RWPE2 (cell line): ENCODE results near the gene OSBP.

Experiments
- ATAC-seq: fragments of 200-7000 bp; cut with Tn5 transposase; 3 replicates; pipeline ENCODE4 v1.9.1; 2021; ENCODE audit warnings: low read depth
- DNase-seq: peaks from one replicate; pipeline ENCODE4 v3.0.0-alpha.2; 2020; ENCODE audit warnings: low spot score
- H3K27ac ChIP-seq: fragments of 450-650 bp; 2 replicates; pipeline ENCODE4 v1.5.1; 2017; ENCODE audit warnings: mild to moderate bottlenecking; ENCODE audit not compliant: poor library complexity, severe bottlenecking
- H3K27me3 ChIP-seq: fragments of 250-450 bp; sonication (Bioruptor Pico); 2 replicates; pipeline ENCODE4 v1.5.1; 2021; ENCODE audit warnings: mild to moderate bottlenecking, moderate library complexity; ENCODE audit not compliant: insufficient read depth, poor library complexity, severe bottlenecking
- H3K36me3 ChIP-seq: fragments of 250-450 bp; sonication (Bioruptor Pico); 2 replicates; pipeline ENCODE4 v1.5.1; 2020; ENCODE audit warnings: low read depth, mild to moderate bottlenecking, moderate library complexity
- H3K4me1 ChIP-seq: fragments of 250-450 bp; sonication (Bioruptor Pico); 2 replicates; pipeline ENCODE4 v1.5.1; 2021; ENCODE audit warnings: mild to moderate bottlenecking, moderate library complexity; ENCODE audit not compliant: insufficient read depth, poor library complexity, severe bottlenecking
- H3K4me3 ChIP-seq: fragments of 250-450 bp; sonication (Bioruptor Pico); 2 replicates; pipeline ENCODE4 v1.5.1; 2021; ENCODE audit warnings: mild to moderate bottlenecking, moderate library complexity; ENCODE audit not compliant: severe bottlenecking
- H3K9me3 ChIP-seq: fragments of 250-450 bp; sonication (Bioruptor Pico); 2 replicates; pipeline ENCODE4 v1.5.1; 2021; ENCODE audit warnings: mild to moderate bottlenecking, moderate library complexity; ENCODE audit not compliant: severe bottlenecking
- TF ChIP-seq, protein P1 (sequence below): fragments of 450-650 bp; IDR thresholded peaks from one replicate; pipeline ENCODE4 v1.5.1; 2017; ENCODE audit warnings: mild to moderate bottlenecking, moderate library complexity; ENCODE audit not compliant: poor library complexity, severe bottlenecking

Gene OSBP

GRCh38 chr11:59615637-59616395 is at the start of gene OSBP:
Gene OSBP (minus strand): TSS chr11:59615774. CDS start chr11:59615664, 110 bp downstream.
- TF ChIP-seq, protein P1, sequence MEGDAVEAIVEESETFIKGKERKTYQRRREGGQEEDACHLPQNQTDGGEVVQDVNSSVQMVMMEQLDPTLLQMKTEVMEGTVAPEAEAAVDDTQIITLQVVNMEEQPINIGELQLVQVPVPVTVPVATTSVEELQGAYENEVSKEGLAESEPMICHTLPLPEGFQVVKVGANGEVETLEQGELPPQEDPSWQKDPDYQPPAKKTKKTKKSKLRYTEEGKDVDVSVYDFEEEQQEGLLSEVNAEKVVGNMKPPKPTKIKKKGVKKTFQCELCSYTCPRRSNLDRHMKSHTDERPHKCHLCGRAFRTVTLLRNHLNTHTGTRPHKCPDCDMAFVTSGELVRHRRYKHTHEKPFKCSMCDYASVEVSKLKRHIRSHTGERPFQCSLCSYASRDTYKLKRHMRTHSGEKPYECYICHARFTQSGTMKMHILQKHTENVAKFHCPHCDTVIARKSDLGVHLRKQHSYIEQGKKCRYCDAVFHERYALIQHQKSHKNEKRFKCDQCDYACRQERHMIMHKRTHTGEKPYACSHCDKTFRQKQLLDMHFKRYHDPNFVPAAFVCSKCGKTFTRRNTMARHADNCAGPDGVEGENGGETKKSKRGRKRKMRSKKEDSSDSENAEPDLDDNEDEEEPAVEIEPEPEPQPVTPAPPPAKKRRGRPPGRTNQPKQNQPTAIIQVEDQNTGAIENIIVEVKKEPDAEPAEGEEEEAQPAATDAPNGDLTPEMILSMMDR: no peak
- H3K27me3 ChIP-seq: no peaks in the 10 kb centered on the region
- peak; percentile 99 for DNase-seq
- peak; percentile 89 for ATAC-seq
- H3K27ac ChIP-seq: peak within 1 kb of the TSS; percentile 59
- H3K36me3 ChIP-seq: peaks cover 30% of the 10 kb centered on the region
- peak within 1 kb of the TSS; percentile 79 for H3K4me3 ChIP-seq
- H3K9me3 ChIP-seq: no peaks in the 10 kb centered on the region
- H3K4me1 ChIP-seq: peaks cover 15% of the 10 kb centered on the region

- TF ChIP-seq, protein P1: no peak
- Histone ChIP-seq H3K4me3 (no peak overlapping the region), H3K4me1 (no peaks in the 10 kb centered on the region), H3K36me3 (peaks cover 100% of the 10 kb centered on the region), H3K27ac (no peak overlapping the region), H3K27me3 (no peaks in the 10 kb centered on the region), H3K9me3 (no peaks in the 10 kb centered on the region)
- no peak for DNase-seq
- no peak for ATAC-seq
Measured at GRCh38 chr11:59660621-59661020, 45.0 kb upstream of the OSBP start.

GRCh38 chr11:59659981-59660380 is 44.4 kb upstream of the OSBP start:
- H3K4me1 ChIP-seq: no peaks in the 10 kb centered on the region
- H3K27me3 ChIP-seq: no peaks in the 10 kb centered on the region
- no peak for ATAC-seq
- H3K36me3 ChIP-seq: peaks cover 100% of the 10 kb centered on the region
- TF ChIP-seq, protein P1: no peak
- DNase-seq: no peak
- no peak overlapping the region for H3K27ac ChIP-seq
- H3K9me3 ChIP-seq: no peaks in the 10 kb centered on the region
- no peak overlapping the region for H3K4me3 ChIP-seq

DNA sequence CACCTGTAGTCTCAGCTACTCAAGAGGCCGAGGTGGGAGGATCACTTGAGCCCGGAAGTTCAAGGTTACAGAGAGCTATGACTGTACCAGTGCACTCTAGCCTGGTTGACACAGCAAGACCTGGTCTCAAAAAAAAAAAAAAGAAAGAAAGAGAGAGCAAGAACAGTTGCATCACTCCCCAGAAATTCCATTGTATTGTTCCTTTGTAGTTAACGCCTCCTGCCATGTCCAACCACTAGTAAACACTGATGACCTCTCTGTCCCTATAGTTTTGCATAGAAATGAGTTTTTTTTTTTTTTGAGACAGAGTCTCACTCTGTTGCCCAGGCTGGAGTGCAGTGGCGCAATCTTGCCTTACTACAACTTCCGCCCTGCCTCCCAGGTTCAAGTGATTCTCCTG is 42.5 kb upstream of the OSBP start:
- DNase-seq: no peak
- no peak for ATAC-seq
- Histone ChIP-seq H3K4me3 (no peak overlapping the region), H3K36me3 (peaks cover 100% of the 10 kb centered on the region), H3K4me1 (no peaks in the 10 kb centered on the region), H3K27ac (no peak overlapping the region), H3K27me3 (no peaks in the 10 kb centered on the region), H3K9me3 (no peaks in the 10 kb centered on the region)
- TF ChIP-seq, protein P1: no peak

GRCh38 chr11:59654893-59655292 is 39.3 kb upstream of the OSBP start:
- no peak for ATAC-seq
- TF ChIP-seq, protein P1: no peak

More at GRCh38 chr11:59654893-59655292, 39.3 kb upstream of the OSBP start:
- no peaks in the 10 kb centered on the region for H3K4me1 ChIP-seq
- peaks cover 98% of the 10 kb centered on the region for H3K36me3 ChIP-seq
- H3K4me3 ChIP-seq: no peak overlapping the region
- H3K27me3 ChIP-seq: no peaks in the 10 kb centered on the region
- no peak overlapping the region for H3K27ac ChIP-seq
- H3K9me3 ChIP-seq: no peaks in the 10 kb centered on the region
- no peak for DNase-seq
